Stromal cell of bone marrow (primary cell): ENCODE measurements around the gene EPHA2.

Source experiments
- DNase-seq: peaks from one replicate; pipeline ENCODE4 v3.0.0-alpha.2; 2012; ENCODE audit warnings: low read depth

EPHA2 gene

GRCh38 chr1:16092097-16092922 lies 63.6 kb downstream of the EPHA2 start:
- no peak for DNase-seq

GRCh38 chr1:16091296-16091695 lies 64.6 kb downstream of the EPHA2 start:
- DNase-seq: no peak

GRCh38 chr1:16090076-16090826 lies 65.6 kb downstream of the EPHA2 start:
- DNase-seq: no peak

DNA sequence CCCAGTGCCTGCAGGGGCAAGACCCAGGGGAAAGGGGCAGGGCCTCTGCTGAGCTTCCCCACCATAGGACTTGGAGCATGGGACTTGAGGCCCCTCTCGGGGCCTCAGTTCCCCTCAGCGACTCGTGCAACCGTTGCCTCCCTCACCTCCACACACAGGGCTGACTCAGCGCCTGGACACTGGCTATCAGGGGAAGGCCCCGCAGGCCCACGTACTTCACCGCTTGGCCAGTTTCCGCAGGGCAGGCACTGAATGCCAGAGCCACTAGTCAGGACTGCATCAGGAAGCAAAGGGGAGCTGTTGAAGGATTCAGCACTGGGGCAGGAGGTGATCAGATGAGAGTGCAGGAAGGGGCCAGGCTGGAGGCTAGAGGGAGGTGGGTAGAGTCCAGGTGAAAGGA lies 66.9 kb downstream of the EPHA2 start:
- DNase-seq: no peak

- DNase-seq: no peak
These were observed 67.4 kb downstream of the EPHA2 start for GRCh38 chr1:16088351-16088911.

GRCh38 chr1:16087733-16088132 lies 68.1 kb downstream of the EPHA2 start:
- no peak for DNase-seq

DNA sequence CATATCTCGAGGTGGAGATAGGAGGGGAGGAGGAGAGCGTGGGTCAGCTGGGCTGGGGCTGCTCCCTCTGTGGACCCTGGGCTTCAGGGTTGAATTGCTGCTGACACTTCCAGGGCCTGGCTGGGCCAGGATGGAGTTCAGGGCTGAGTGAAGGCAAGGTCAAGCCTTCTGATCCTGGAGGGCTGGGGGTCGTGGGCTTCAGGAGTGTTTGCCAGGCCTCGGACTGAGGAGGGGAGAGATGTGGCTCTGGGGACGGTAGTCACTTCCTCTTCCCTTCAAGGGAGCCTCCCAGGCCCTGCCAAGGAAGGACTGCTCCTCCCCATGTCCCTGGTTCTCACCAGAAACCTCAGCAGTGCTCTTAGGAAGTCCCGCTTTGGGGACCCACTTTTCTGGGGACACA lies 70.3 kb downstream of the EPHA2 start:
- DNase-seq: no peak

DNA sequence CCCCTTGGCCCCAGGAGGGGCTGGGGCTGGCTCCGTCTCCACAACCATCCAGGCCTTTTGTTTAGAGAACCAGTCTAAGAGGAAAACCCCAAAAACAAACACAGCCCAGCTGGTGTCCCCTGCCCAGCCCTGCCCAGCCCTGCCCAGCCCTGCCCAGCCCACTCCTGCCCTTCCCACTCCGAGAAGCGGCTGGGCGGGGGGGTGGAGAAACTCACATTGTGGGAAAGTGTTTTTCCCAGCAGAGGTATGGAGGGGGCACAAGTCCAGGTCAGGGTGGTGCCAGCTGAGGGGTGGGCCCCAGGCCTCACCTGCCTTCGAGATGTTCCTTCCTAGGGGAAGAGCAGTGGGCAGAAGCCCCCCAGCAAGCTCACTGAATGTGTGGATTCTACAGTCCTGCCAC lies 72.4 kb downstream of the EPHA2 start:
- DNase-seq: no peak

DNA sequence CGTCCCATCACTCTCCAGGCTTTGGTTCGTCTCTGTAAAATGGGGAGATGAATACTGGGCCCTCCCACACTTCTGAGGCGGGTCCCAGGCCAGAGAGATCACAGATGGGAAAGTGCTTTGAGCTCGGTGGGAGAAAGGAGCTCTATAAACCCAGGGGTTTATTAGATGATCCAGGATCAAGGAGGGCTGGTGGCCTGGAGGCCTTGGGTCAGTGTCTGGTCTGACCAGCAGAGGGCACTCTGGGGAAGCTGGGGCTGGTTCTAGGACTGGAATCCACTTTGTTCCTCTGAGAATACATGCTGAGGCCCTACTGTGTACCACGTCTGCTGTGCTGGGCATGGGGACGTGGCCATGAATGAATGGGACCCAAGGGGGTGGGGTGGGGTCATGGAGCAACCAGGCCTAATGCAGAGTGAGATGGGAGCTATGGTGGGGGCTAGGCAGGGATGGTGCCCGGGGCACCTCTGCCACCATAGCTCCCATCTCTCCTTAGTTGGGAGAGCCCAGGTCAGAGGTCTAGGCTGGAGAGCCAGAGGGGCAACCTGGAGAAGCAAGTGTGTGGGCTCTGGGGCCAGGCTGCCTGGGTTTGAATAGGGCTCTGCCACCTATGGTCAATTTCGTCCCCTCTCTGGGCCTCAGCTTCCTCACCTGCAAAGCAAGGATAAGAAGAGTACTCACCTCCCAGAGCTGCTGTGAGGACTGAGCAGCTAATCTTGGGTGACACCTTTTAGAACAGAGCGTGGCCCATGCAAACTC lies 73.4 kb downstream of the EPHA2 start:
- no peak for DNase-seq

DNA sequence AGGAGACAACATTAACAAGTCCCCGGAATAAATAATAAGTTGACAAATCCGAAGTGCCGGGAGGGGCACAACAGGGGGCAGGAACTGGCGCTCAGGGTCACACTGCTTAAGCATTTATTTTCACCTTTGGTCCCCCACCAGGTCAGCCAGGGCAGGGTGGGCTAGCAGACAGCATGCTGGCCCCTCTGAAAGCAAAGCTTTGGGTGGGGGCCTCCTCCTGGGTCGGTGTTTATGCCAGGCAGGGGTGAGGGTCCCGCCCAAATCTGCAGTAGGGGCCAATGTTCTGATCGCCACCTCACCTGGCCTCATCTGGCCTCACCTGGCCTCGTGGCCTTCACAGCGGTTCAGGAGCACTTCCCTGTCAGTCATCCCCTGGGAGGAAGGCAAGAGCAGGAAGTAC lies 74.2 kb downstream of the EPHA2 start:
- DNase-seq: no peak

DNA sequence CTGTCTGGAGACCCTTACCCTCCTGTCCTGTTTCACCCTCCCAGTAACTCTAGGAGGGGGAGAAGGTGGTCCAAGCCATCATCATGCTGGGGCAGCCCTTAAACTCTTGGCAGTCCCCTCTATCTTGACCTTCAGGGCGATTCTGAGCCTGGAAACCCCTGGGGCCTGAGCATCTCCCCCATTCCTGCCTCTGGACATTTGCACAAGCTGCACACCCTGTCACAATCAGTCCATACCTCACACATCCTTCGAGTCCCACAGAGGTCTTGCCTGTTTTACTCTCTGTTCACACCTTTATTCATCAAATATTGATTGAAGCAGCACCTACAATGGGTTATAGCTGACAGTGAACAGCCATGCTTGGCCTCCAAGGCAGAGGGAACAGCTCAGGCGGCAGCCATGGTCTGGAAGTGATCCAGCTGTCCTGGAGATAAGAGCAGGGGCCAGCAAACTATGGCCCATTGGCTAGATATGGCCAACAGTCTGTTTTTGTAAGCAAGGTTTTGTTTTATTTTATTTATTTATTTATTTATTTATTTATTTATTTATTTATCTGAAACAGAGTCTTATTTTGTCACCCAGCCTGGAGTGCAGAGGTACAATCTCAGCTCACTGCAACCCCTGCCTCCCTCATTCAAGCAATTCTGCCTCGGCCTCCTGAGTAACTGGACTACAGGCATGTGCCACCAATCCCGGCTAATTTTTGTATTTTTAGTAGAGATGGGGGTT lies 75.3 kb downstream of the EPHA2 start:
- DNase-seq: no peak

- peak; percentile 44 for DNase-seq
These were observed 76.8 kb downstream of the EPHA2 start for GRCh38 chr1:16078925-16079656.

DNA sequence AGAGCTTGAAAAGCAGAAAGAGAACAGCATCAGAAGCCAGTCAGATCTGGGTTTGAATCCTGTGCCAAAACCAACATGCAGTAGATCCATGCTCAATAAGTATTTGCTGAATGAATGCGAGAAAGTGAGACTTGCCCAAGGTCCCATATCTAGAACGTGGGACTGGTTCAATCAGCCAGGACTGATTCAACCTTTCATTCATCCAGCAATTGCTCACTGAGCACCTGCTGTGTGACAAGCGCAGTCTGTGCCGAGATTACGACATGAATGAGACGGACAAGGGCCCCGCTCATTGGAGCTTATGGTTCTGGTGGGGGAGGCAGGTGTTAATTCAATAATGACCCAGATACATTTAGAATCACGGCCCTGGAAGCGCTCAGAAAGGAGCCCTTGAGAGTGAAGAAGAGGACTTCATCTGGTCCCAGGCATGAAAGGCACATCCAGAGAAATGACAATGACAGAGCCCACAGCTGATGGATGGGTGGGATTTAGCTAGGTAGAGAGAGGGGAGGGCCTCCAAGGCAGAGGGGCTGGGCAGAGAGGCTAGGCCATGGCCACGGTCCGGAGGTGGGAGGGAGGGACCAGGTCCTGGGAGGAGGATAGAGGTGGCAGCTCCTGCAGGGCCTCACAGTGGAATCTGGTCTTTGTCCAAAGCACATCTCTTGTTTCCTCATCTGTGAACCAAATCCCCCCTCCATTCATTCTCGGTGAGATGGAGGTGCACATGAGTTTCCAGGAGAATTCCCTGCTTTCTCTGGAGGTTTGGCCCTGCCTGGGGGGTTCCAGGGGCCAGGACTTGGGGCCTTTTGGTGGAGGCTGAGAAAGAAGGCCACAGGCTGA lies 78.2 kb downstream of the EPHA2 start:
- no peak for DNase-seq

- DNase-seq: no peak
These were observed 79.0 kb downstream of the EPHA2 start for GRCh38 chr1:16076865-16077238.

DNA sequence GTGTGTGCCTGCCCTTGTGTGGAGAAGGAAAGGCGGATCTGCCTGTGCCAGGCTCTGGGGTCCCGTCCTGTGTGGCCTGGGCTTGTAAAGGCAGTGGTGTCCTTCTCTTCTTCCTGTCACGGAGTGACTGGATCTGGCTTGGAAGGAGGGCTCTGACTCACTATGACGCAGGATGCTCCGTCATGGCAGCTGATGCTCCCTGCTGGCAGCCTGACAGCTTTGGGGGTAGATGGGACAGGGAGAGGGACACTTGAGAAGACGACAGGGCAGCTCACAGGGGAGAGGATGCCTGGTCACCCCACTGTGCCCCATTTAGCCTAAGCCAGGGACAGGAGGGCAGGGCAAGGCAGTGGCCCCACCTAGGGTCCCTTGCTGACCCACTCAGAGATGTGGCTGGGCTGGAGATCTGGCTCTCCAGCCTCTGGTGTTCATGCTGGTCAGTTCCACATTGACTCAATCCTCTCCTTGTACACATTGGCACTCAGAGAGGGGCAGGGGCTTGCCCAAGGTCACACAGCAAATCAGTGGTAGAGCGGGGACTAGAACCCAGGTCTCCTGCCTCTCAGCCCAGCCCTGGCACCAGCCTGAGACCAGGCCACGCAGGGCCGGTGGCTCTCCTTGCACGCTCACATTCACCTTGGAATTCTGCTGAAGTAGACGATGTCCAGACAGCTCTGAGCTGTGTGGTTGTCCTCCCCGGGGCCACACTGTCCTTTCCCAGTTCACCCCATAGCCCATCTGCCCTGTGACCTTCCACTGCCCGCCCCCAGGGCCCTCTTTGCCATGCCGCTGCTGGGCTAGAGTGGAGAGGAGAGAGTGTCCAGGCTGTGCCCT lies 79.6 kb downstream of the EPHA2 start:
- DNase-seq: peak; percentile 87

DNA sequence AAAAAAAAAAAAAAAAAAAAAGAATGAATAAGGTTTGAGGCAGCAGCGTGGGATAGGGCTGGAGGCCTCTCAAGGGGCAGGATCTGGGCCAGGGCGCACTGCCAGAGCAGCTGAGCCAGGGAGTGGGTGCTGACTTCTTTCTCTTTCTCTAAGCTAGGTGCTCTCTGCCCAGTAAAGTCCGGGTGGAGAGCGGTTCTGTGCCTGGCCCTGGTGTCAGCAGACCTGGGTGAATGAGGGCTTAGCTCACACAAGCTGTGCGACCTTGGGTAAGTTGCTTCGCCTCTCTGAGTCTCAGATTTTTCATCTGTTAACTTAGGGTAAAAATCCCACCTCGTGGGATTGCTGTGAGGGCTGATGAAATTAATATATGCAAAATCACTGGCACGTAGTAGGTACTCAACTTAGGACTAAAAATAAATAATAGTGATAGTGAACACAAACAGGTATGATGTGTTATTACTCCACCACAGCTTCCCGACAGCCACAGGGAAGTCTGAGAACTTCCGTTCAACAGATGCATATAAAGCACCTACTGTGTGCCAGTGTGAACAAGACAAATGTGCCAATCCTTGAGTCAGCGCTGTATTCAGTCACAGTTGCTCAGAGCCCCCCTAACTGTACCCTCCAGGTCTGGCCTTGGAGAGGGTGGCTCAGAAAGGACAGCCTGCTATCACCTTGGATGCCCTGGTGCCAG lies 80.4 kb downstream of the EPHA2 start:
- peak; percentile 47 for DNase-seq
